PC-9 (cell line): ENCODE data around the gene LONRF3.

Experiments
- CTCF ChIP-seq: fragments of 200-600 bp; sonication (generic); conservative IDR thresholded peaks from 2 replicates; pipeline ENCODE4 v1.6.1; 2017; ENCODE audit warnings: mixed run types, antibody characterized with exemption, mild to moderate bottlenecking, moderate library complexity
- EZH2 ChIP-seq: fragments of 200-600 bp; sonication (generic); IDR thresholded peaks from 2 replicates; pipeline ENCODE4 v1.8.0; 2017; ENCODE audit warnings: antibody characterized with exemption, low read depth

DNA sequence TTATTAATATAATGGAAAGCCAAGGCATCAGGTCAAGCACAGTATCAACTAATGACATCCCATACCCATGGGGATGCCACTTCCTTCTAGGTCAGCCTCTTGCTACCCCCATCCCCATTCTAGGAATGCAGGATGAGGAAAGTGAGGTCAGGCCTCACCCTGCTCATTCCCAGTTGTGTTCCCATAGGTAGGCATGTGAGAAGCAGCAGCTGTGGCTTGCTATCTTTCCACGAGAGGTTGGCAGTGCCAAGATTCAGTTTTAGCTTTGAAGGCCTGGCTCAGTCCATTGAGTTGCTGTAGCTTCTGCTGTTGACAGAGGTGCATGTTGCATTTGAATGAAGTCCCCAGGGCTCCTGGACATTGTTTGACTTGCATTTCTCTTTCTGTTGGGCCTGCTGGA lies 15.5 kb downstream of the LONRF3 start:
- TF ChIP-seq EZH2 (no peak), CTCF (no peak)
